H7 (cell line): Measurements from ENCODE around the gene TYW5. TPM values are rescaled to one million over a fixed set of nuclear protein-coding genes. Genes with fewer than 3 reads are reported as not detected.
"Not testable (repeated sequence)": the region's sequence is repeated elsewhere in the genome, so short reads cannot be mapped to it uniquely, and the experiment has no call there.

Source experiments
- DNase-seq: peaks from one replicate; pipeline ENCODE4 v3.0.0; 2012
- H3K27me3 ChIP-seq: 2 replicates; pipeline ENCODE4 v1.6.0; 2011; ENCODE audit warnings: mild to moderate bottlenecking, low read length; ENCODE audit not compliant: control insufficient read depth, insufficient read depth
- H3K36me3 ChIP-seq: replicated peaks from 2 replicates; pipeline ENCODE4 v1.5.1; 2011; ENCODE audit warnings: low read length; ENCODE audit not compliant: control insufficient read depth, insufficient read depth
- H3K4me3 ChIP-seq: 2 replicates; pipeline ENCODE4 v1.5.1; 2011; ENCODE audit warnings: low read depth, mild to moderate bottlenecking, control low read depth, low read length, moderate library complexity; ENCODE audit not compliant: insufficient read depth
- total RNA-seq: library from RNA; depleted of rRNA; stranded (reverse); fragments of >200 nt; shearing (Covaris generic); gene quantifications from 2 replicates; pipeline ENCODE4 v1.2.3, GENCODE V29; 2014

The TYW5 gene
- total RNA-seq, 1 experiment from 2014 or later, result 10.3 TPM

DNA sequence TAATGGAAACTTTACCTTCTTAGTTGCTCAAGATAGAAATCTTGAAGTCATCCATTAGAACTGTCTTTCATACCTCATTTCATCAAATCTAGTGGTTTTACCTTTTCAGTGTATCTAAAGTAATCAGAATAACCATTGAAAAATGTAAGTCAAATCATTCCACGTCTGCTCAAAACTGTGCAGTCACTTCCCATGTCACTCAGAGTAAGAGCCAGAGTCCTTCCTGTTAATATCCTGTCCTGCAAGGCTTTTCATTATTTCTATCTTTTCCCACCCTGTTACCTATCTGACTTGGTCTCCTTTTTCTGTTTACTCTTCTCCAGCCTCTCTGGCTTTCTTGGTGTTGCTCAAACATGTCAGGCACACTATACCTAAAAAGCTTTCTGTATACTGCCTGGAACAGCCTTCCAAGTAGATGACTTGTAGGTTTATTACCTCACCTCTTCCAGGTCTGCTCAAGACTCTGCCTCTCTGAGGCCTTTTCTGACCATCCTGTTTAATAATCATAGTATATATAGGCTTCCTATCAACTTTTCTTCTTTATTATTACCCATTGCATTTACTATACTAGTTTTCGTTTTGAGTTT lies 40.8 kb downstream of the TYW5 start:
- H3K36me3 ChIP-seq, result peaks cover 15% of the 10 kb centered on the region
- no peak overlapping the region for H3K4me3 ChIP-seq
- DNase-seq, result no peak
- H3K27me3 ChIP-seq, result no peaks in the 10 kb centered on the region

DNA sequence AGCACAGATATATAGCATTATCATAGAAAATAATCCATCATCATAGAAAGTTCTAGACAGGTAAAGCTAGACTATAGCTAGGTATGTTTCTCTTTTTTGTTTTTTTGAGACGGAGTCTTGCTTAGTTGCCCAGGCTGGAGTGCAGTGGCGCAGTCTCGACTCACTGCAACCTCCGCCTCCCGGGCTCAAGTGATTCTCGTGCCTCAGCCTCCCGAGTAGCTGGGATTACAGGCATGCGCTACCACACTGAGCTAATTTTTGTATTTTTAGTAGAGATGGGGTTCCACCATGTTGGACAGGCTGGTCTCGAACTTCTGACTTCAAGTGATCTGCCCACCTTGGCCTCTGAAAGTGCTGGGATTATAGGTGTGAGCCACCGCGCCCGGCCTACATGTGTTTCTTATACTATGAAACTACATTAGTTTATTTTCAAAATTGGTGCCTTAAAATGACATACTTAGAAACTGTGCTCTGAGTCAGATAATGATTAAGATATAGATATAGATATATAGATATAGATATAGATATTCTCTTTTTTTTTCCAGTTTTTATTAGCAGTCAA lies 42.7 kb downstream of the TYW5 start:
- Histone ChIP-seq H3K4me3 (peak overlapping the region; percentile 97), H3K36me3 (peaks cover 13% of the 10 kb centered on the region)
- H3K27me3 ChIP-seq, DNase-seq: not testable (repeated sequence)

- no peak for DNase-seq
- Histone ChIP-seq H3K36me3 (peaks cover 10% of the 10 kb centered on the region), H3K27me3 (no peaks in the 10 kb centered on the region), H3K4me3 (peak overlapping the region; percentile 97)
These were observed 43.5 kb downstream of the TYW5 start for GRCh38 chr2:199911877-199912161.

- Histone ChIP-seq H3K4me3 (peak within 1 kb of the TSS; percentile 97), H3K27me3 (no peaks in the 10 kb centered on the region), H3K36me3 (peaks cover 6% of the 10 kb centered on the region)
- peak; percentile 80 for DNase-seq
These were observed 44.0 kb downstream of the TYW5 start, which contains the start of gene C2orf69 for GRCh38 chr2:199911052-199911876. Gene C2orf69, plus strand, starts transcription at chr2:199911293. Its CDS starts 146 bp downstream, at chr2:199911439.

GRCh38 chr2:199910338-199911051 lies 44.8 kb downstream of the TYW5 start:
- Histone ChIP-seq H3K4me3 (peak overlapping the region; percentile 19; the same call in 1 of the 2 replicates), H3K36me3 (peaks cover 3% of the 10 kb centered on the region), H3K27me3 (no peaks in the 10 kb centered on the region)
- DNase-seq, result no peak

- no peaks in the 10 kb centered on the region for H3K27me3 ChIP-seq
- DNase-seq, result no peak
- H3K36me3 ChIP-seq, result no peaks in the 10 kb centered on the region
- H3K4me3 ChIP-seq, result no peak overlapping the region
These were observed 48.1 kb downstream of the TYW5 start for GRCh38 chr2:199907008-199907714.

DNA sequence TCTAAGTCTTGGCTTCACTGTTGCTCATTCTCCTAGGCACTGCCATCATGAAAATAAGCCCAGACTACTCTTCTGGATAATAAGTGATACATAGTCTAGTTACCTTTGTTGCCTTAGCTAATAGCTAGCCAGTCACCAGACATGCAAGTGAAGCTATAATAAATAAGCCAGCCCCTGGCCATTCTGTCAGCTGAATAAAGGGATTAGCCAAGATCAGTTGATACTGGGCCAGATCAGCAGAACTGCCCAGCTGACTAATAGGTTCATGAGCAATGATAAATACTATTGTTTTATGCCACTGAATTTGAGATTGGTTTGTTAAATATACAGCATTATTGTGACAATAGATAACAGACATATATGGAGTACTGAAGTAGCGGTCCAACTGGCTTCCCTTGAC lies 52.2 kb downstream of the TYW5 start:
- Histone ChIP-seq H3K36me3 (no peaks in the 10 kb centered on the region), H3K27me3 (no peaks in the 10 kb centered on the region), H3K4me3 (no peak overlapping the region)
- no peak for DNase-seq

DNA sequence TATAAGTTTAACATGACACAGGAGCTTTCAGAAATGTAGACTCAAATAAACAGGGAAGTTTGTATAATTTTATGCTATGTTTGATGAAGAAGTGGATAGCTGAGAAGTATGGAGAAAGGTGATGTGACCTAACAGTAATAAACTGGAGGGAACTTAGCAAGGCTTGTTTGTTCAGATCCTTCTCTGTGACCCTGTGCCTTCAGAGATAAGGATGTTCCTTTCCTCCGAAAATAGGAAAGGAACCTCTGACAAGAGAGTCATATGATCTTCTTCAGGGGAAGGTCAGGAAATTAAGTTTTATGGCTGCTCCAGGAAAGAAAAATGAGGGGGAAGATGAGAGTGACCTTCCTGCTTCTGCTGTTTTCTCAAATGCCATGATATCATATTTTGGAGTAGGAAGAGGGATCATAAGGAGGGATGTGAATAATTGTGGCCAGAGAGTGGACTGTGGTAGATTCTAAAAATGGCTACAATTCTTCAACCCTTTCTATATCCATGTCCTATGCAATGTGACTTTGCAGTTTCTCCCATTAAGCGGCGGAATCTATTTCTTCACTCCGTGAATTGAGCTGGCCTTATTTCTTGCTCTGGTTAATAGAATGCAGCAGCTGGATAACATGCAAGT lies 52.7 kb downstream of the TYW5 start:
- H3K27me3 ChIP-seq, result no peaks in the 10 kb centered on the region
- no peak overlapping the region for H3K4me3 ChIP-seq
- no peaks in the 10 kb centered on the region for H3K36me3 ChIP-seq
- DNase-seq, result no peak

DNA sequence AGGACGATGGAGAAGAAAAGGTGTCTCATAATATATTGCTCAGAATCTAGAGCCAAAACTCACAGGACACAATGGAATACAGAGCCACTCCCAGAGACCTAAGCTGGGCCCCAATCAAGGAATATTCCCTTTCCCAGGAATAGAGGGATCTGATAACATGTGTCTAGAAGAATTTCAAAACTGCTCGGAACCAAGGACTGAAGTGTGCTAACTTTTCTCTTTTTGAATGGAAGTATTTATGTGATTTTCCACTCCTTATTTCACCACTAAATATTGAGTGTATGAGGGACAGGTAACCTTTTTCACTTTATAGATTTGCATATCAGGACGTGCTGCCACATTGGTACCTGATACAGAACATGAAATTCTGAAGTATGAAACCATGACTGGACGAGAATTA lies 53.3 kb downstream of the TYW5 start:
- Histone ChIP-seq H3K36me3 (no peaks in the 10 kb centered on the region), H3K4me3 (no peak overlapping the region)
- no peak for DNase-seq

GRCh38 chr2:199896617-199897016 lies 58.7 kb downstream of the TYW5 start:
- Histone ChIP-seq H3K27me3 (no peaks in the 10 kb centered on the region), H3K4me3 (no peak overlapping the region), H3K36me3 (no peaks in the 10 kb centered on the region)
- DNase-seq, result no peak

More for the DNA sequence above, 53.3 kb downstream of the TYW5 start:
- no peaks in the 10 kb centered on the region for H3K27me3 ChIP-seq

GRCh38 chr2:199895406-199895805 lies 59.9 kb downstream of the TYW5 start:
- no peak overlapping the region for H3K4me3 ChIP-seq
- no peaks in the 10 kb centered on the region for H3K36me3 ChIP-seq
- H3K27me3 ChIP-seq, result no peaks in the 10 kb centered on the region
- no peak for DNase-seq

DNA sequence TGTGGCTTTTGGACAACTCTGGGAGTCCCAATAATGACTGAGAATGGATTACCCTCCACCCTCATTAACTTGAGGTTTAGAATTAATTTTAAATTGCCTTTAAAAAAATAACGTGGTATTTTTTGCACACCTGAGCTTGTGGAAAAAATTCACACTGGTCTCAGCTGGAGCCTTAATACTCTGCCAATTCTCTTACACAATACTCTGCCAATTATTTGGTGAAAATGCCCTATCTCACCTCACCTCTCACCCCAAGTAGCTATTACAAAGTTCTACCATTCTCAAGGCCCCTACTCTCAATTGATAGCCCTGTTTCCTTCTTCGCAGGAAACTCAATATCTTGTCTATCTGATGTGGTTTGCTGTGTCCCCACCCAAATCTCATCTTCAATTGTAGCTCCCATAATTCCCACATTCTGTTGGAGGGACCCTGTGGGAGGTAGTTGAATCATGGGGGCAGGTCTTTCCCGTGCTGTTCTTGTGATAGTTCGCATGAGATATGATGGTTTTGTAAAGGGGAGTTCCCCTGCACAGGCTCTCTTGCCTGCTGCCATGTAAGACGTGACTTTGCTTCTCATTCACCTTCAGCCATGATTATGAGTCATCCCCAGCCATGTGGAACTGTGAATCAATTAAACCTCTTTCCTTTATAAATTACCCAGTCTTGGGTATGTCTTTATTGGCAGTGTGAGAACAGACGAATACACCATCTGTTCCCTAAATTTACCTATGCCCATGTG lies 71.6 kb downstream of the TYW5 start:
- Histone ChIP-seq H3K36me3 (no peaks in the 10 kb centered on the region), H3K4me3 (no peak overlapping the region), H3K27me3 (no peaks in the 10 kb centered on the region)
- DNase-seq, result no peak

DNA sequence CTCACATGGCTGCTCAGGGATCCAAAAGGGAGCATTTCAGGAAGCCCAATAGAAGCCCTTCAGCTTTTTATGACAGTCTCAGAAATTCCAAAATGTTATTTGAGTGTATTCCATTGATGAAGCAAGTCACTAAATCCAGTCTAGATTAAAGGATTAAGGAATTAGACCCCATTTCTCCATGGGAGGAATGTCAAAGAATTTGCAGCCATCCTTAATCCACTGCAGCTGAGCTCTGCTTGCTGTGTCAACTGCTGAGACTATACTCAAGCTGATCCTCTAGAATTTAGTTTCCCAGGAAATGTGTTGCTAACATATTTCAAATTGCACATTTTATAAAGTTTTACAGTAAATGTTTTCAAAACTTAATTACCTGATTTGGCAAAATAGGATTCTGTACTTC lies 72.6 kb downstream of the TYW5 start:
- Histone ChIP-seq H3K4me3 (no peak overlapping the region), H3K36me3 (no peaks in the 10 kb centered on the region), H3K27me3 (no peaks in the 10 kb centered on the region)
- DNase-seq, result no peak
